Choroid plexus epithelial cell (primary cell): Measurements from ENCODE around the gene NDUFB7.

Source experiments
- DNase-seq: peaks from one replicate; pipeline ENCODE4 v3.0.0-alpha.2; 2010; ENCODE audit warnings: low read depth
- H3K4me3 ChIP-seq: 2 replicates; pipeline ENCODE4 v1.5.1; 2011; ENCODE audit warnings: low read depth, mild to moderate bottlenecking, control low read depth, low read length, moderate library complexity
- TF ChIP-seq, protein P1 (sequence below): conservative IDR thresholded peaks from 2 replicates; pipeline ENCODE4 v1.5.1; 2011; ENCODE audit warnings: low read depth, mild to moderate bottlenecking, control low read depth, inconsistent platforms, low read length, moderate library complexity

The NDUFB7 gene

DNA sequence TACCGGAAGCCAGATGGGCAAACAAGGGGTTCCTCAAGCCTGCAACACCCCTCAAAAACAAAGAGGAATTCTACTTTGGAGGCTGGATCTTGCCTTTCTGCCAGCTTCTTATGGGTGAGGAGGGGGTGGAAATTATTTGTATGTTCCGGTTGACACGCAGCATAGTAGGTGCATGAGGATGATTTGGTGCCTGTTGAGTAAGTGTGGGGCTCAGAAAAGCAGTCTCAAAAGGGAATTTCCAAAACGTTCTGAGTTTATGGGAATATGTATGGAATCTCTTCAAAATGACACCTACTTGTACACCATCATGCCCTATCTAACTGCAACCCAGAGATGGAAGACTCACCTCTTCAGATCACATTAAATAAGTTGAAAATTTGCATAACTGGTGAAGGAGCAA lies 45.4 kb downstream of the NDUFB7 start:
- no peak for DNase-seq
- TF ChIP-seq, protein P1, sequence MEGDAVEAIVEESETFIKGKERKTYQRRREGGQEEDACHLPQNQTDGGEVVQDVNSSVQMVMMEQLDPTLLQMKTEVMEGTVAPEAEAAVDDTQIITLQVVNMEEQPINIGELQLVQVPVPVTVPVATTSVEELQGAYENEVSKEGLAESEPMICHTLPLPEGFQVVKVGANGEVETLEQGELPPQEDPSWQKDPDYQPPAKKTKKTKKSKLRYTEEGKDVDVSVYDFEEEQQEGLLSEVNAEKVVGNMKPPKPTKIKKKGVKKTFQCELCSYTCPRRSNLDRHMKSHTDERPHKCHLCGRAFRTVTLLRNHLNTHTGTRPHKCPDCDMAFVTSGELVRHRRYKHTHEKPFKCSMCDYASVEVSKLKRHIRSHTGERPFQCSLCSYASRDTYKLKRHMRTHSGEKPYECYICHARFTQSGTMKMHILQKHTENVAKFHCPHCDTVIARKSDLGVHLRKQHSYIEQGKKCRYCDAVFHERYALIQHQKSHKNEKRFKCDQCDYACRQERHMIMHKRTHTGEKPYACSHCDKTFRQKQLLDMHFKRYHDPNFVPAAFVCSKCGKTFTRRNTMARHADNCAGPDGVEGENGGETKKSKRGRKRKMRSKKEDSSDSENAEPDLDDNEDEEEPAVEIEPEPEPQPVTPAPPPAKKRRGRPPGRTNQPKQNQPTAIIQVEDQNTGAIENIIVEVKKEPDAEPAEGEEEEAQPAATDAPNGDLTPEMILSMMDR, result no peak
- H3K4me3 ChIP-seq, result no peak overlapping the region

DNA sequence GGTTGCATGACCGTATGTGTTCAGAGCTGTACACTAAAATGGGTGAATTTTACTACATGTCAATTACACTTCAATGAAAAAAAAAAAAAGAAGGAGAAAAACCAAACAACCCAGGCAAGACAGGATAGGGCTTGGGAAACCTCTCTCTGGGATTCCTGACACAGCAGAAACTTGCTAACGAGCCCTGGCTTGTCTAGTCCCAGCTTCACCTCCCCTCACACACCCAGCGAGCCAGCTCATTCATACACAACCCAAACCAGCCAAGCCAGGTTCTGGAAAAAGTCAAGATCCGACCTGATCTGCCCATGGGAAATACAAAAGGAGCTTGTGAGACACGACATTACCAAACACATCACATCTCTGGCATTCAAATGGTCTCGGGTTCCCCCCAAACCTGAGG lies 46.1 kb downstream of the NDUFB7 start:
- H3K4me3 ChIP-seq, result no peak overlapping the region
- TF ChIP-seq, protein P1, result no peak
- no peak for DNase-seq

DNA sequence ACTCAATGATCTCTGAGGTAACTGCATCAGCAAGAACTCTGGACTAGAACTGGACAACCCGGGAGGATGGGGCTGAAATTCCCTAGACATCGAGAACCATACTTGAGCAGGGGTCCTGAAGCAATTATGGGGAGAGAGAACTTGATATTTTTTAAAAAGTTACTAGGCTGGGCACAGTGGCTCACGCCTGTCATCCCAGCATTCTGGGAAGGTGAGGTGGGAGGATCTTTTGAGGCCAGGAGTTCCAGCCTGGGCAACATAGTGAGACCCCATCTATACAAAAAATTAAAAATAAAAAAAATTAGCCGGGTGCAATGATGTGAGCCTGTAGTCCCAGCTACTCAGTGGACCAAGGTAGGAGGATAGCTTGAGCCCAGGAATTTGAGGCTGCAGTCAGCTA lies 51.3 kb downstream of the NDUFB7 start:
- H3K4me3 ChIP-seq, result no peak overlapping the region
- DNase-seq, result no peak
- TF ChIP-seq, protein P1, result no peak

DNA sequence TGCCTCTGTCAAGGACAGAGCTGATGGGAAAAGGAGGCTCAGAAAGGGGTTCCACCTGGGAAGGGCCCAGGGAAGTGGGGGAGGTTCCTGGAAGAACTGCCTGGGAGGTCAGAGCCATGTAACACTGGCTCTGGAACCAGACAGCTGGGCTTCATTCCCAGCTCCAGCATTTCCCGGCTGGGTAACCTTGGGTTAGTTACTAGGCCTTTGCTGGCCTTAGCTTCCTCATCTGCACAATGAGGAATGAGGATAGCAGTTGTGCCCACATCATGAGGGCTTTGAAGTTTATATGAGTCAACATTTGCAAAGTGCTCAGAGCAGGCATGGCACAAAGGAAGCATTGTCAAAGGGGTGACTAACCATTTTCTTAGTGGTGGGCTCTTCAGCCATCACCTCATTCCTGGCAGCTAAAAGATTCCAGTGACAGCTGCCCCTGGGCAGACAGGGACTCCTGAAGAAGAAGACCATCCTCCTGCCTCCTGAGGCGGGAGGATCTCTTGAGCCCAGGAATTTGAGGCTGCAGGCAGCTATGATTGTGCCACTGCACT lies 51.9 kb downstream of the NDUFB7 start:
- TF ChIP-seq, protein P1, result no peak

DNA sequence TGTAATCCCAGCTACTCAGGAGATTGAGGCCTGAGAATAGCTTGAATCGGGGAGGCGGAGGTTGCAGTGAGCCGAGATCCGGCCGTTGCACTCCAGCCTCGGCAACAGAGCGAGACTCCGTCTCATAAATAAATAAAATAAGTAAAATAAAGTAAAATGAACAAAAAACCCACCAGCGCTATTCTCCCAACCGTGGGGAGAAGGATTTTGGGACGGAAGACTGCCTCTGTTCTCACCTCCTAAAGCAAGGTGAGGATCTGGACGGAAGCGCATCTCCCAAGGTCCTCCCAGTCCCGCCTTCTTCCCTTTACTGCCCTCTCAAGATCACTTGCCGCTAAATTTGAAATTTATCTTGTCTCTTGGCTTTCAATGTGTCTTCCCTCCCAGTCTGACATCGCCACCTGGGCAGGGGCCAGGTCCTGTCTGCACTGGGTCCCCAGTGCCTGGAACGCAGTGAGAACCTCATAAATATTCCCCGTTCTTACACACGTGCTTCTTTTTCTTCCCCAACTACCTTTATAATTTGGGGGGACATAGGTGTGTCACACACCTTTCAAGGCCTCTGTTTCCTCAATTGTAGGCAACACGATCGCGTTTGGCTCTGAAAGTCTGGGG lies 52.5 kb downstream of the NDUFB7 start:
- DNase-seq, result no peak
- no peak overlapping the region for H3K4me3 ChIP-seq
- TF ChIP-seq, protein P1, result no peak

More for the DNA sequence above, 51.9 kb downstream of the NDUFB7 start:
- H3K4me3 ChIP-seq, result no peak overlapping the region
- no peak for DNase-seq

DNA sequence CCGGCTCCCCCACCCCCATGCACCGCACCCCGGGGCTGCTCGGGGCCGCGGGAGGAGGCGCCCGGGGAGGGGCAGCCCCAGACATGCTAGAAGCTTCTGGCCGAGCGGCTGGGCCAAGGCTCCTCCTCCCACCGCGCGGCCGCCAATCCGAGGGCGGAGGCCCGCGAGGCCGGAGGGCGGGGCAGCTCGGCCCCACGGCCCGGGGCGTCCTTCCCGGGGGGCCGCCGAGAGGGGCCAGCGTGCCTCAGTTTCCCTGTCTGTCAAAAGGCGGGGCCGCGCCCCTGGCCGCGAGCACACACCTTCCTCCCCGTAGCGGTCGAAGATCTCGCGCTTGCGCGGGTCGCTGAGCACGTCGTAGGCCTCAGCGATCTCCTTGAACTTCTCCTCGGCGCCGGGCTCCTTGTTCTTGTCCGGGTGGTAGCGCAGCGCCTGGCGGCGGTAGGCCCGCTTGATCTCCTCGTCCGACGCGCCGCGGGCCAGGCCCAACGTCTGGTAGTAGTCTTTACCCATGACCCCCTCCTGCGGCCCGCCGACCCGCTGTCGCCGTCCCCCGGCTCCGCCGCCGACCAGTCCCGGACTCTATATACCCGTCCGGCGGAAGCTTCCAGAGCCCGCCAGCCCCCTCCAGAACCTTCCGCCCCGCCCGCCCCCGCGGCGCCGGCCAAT lies 53.9 kb downstream of the NDUFB7 start, which contains the start of gene DNAJB1:
DNAJB1 (minus strand) TSS at position 558 of the 666 bp plus-strand sequence; CDS start at position 510, 48 bp downstream.
- peak; percentile 79 for DNase-seq
- TF ChIP-seq, protein P1, result no peak

DNA sequence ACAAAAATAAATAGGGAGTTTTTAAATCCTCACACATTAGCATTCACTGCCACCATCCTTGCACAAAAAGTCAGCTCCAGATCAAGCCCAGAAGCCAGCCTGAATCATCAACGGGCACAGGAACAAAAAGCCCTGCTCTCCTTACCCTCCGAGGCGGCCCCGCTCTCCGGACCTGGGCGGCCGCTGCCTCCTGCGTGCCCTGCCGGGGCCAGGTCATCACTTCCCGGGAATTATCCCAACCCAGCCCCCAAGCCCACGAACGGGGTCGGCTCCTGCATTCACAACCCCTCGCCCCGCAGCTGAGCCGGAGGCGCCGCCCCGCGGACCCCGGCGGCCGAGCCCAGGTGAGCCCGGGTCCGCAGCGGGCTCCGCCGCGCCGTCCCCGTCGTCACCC lies 54.4 kb downstream of the NDUFB7 start:
- TF ChIP-seq, protein P1, result no peak
- H3K4me3 ChIP-seq, result peak overlapping the region; percentile 96
- no peak for DNase-seq

More for the DNA sequence above, 53.9 kb downstream of the NDUFB7 start, which contains the start of gene DNAJB1:
- peak within 1 kb of the TSS; percentile 96 for H3K4me3 ChIP-seq
